ENCODE results near the gene GPC2.
"Not testable (repeated sequence)": the region's sequence is repeated elsewhere in the genome, so short reads cannot be mapped to it uniquely, and the experiment has no call there.

The GPC2 gene

DNA sequence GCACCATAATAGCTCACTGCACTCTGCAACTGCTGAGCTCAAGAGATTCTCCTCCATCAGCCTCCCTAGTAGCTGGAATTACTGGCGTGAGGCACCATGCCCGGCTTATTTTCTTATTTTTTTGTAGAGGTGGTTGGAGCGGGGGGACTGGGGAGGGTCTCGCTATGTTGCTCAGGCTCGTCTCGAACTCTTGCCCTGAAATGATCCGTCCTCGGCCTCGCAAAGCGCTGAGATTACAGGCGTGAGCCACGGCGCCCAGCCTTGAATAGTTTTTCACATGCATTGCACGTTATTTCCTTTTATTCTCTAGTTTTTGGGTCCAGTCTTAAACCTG lies 29.0 kb downstream of the GPC2 start:
- no peak for FAIRE-seq

DNA sequence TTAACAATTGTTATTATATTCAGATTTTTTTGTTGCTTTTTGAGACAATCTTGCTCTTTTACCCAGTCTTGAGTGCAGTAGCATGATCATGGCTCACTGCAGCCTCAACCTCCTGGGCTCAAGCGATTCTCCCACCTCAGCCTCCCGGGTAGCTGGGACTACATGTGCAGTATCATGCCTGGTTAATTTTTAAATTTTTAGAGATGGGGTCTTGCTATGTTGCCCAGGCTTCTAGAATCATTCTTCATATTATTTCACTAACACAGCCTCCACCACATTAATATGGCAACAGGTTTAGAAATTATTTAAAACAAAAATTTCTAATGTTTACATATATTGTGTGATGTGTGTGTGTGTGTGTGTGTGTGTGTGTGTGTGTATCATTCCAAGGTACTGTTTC lies 29.9 kb downstream of the GPC2 start:
- no peak for FAIRE-seq

DNA sequence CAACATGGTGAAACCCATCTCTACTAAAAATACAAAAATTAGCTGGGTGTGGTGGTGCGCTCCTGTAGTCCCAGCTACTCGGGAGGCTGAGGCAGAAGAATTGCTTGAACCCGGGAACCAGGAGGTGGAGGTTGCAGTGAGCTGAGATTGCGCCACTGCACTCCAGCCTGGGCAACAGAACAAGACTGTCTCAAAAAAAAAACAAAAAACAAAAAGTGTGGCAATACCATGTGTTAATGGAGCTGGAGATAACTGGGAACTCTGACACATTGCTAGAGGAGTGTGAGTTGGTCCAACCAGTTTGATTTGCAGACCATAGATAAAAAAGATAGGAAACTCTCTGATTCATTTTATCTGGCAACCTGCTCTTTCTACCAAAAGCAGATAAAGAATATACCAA lies 30.8 kb downstream of the GPC2 start:
- not testable (repeated sequence) for FAIRE-seq

DNA sequence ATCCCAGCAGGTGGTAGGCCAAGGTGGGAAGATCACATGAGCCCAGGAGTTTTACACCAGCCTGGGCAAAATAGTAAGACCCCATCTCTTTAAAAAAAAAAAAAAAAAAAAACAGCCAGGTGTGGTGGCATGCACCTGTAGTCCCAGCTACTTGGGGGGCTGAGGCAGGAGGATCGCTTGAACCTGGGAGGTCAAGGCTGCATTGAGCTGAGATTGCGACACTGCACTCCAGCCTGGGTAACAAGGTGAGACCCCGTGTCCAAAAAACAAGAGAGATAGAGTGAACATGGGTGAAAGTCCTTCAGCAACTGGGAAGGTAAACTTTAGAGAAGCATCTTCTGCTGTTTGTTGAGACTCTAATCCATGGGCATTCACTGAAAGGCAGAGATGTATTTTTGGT lies 34.7 kb downstream of the GPC2 start:
- no peak for FAIRE-seq

DNA sequence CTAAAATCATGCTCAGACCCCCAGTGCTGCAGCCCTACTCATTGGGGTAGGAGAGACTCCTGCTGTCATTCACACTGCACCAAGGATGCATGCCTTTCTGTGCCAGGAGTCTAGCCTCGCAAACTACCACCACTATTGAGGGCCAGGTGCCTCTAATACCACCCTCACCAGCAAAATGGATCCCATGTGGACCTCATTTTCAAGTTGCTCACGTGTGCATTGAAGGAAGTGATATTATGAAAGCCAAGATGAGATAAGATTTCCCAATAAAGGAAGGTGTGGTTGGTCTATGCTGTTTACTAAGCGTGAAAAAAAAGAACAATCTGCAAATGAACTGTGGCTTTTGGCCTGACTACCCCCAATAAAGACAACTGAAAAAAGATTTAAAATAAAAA lies 35.6 kb downstream of the GPC2 start:
- FAIRE-seq, result no peak

DNA sequence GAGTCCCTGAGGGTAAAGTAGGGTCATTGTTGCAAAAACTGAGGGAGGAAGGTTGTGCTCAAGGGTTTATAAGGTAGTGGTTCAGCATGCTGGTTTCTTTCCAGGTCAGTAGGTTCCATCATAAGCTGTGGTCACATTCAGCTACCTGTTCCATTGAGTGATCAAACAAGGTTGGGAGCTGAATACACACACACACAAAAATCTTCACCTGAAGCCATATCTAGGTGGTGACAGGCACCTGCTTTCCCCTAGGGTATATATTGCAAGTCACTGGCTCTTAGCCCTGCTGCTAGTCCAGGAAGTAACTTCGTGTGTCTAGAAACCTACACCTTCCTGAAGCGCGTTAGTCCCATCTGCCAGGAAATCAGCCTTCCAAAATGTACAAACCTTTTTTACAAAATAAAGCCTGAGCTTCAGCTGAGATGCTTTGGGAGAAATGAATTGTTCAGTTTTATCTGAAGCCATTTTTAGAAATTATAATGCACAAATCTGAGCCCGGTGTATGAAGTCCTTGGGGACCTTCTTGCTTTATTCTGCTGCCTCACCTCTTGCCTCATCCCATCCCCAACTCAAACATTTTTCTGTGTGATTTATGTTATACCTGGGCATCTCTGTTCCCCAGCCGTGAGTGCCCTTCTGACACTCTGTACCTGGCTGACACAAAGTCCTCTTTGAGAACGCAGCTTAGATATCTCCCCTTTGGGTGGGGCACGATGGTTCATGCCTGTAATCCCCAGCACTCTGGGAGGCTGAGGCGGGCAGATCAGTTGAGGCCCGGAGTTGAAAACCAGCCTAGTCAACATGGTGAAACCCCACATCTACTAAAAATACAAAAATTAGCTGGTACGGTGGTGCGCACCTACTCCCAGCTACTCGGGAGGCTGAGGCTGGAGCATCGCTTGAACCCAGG lies 39.1 kb downstream of the GPC2 start:
- no peak for FAIRE-seq

DNA sequence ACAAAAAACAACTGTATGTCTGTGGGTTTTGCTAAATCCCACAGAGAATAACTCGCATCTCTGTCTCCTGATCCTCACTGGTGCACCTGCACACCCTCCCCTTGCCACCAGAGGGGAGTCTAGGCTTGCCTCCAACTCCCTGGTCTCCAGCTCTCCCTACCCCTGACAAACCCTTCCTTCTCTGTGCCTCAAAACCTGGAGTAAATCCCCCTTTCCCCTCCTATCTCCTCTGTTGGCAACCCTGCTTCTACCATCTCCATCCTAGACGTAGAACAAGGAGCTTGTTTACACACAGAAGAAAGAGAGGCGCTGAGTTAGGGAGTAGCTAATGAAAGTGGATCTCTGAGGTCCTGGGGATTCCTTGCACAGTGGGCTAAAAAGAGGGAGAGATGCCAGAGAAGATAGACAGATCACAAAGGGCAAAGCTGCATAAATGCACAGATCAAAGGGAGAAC lies 44.5 kb downstream of the GPC2 start:
- FAIRE-seq, result no peak

DNA sequence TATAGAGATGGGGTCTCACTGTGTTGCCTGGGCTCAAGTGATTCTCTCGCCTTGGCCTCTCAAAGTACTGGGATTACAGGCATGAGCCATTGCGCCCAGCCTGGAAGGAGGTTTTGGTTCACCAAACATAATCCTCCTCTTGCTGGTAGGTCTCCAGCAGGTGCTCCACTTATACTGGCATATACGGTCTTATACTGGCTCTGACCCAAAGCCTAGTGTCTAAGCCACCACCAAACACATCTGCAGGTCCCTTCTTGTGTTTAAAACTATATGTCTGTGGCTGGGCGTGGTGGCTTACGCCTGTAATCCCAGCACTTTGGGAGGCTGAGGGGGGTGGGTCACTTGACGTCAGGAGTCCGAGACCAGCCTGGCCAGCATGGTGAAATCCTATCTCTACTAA lies 45.1 kb downstream of the GPC2 start:
- no peak for FAIRE-seq

DNA sequence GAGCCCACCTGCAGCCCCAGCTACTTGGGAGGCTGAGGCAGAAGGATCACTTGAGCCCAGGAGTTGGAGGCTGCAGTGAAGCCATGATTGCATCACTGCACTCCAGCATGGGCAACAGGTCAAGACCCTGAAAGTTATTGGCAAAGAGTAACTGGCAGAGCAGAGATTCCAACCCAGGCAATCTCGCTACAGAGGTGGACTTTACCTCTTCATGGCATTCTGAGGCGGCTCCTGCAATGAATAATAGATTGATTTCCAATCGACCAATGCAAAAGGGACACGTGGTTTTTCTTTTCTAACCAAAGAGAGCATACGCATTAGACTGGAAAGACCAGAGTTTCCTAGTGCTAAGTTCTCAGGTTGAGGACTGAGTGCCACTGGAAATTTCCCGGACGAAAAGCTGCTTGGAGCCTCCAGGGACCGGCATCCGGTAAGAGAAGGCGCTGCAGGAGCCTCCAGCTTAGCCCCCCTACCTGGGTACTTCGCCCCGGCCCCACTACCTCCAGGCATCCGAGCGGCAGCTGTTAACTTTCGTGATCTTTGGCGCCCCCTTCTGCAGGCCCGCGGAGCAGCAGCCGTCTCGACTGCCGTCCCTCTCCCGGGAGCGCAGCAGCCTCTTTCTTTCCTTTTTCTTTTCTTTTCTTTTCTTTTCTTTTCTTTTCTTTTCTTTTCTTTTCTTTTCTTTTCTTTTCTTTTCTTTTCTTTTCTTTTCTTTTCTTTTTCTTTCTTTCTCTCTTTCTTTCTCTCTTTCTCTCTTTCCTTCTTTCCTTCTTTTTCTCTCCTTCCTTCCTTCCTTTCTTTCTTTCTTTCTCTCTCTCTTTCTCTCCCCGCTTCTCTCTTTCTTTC lies 46.4 kb downstream of the GPC2 start:
- no peak for FAIRE-seq

DNA sequence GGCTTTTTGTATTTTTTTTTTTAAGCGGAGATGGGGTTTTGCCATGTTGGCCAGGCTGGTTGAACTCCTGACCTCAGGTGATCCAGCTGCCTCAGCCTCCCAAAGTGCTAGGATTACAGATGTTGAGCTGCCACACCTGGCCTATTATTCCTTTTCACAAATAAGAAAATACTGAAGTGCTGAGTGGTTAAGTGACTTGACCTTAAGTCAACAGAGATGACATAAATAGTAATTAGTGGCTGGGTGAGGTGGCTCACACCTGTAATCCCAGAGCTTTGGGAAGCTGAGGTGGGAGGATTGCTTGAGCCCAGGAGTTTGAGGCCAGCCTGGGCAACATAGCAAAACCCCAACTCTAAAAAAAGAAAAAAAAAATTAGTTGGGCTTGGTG lies 47.0 kb downstream of the GPC2 start:
- FAIRE-seq, result not testable (repeated sequence)

DNA sequence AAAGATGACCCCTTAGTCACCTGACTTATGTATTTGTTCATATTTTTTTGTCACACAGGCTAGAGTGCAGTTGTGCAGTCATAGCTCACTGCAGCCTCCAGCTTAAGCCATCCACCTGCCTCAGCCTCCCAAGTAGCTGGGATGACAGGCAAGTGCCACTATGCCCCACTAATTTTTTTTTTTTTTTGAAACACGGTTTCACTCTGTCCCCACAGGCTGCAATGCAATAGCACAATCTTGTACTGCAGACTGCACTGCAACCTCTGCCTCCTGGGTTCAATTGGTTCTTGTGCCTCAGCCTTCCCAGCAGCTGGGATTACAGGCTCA lies 48.6 kb downstream of the GPC2 start:
- no peak for FAIRE-seq

DNA sequence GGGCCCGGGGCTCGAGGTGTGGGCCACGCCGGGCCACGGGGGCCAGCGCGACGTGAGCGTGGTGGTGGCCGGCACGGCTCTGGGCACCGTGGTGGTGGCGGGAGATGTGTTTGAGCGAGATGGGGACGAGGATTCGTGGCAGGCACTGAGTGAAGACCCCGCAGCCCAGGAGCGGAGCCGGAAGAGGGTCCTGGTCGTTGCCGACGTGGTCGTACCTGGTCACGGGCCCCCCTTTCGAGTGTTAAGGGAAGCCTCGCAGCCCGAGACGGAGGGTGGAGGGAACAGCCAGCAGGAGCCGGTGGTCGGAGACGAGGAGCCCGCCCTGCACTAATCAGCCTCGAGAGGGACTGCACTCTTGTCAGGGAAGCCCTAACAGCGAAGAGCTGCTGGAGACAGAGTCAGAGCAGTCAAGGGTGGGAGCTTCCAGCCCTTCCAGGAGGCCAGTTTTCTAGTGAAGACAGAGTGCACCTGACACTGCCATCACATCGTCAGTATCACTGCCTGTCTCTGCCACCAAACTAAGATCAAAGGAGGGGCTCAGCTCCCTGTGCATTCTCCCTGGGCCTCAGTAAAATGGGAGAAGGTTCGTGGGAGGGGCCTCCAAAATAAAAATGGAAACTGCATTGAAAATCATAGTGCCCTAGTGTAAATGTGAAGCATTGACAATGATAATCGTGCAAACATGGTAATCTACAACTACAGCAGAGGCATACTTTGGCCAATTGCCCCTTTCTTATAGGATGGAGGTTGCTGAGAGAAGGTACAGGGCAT lies 49.1 kb downstream of the GPC2 start:
- no peak for FAIRE-seq

DNA sequence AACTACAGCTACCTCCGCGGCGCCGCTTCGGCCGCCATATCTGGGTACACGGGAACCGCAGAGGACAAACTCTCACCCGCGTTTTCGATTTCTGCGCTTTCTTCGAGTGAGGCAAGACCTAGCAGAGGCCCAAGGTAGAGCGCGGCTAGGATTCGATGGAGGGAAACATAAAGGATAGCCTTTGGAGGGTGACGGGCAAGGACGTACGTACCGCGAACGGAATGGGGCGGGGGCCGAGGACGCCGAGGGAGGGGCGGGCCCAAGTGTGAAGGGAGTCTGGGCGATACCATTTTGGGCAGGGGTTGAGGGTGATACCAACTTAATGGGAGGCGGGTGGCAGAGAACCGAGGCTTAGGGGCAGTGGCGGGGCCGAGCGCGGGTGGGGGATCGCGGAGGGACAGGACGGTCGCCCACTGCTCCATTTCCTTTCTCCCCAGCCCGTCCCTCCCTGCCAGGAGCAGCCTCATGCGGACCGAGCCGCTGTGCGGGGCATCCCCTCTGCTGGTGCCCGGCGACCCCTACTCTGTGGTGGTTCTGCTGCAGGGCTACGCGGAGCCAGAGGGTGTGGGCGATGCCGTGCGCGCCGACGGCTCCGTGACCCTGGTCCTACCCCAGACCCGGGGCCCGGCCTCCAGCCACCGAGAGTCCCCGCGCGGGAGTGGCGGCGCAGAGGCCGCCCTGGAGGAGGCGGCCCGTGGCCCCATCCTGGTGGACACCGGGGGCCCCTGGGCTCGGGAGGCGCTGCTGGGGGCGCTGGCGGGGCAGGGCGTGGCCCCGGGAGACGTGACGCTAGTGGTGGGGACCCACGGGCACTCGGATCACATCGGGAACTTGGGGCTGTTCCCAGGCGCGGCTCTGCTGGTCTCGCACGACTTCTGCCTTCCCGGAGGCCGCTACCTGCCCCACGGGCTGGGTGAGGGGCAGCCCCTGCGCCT lies 50.0 kb downstream of the GPC2 start, which contains the start of gene MBLAC1:
TSS of gene MBLAC1 (plus strand) at position 37 of the 935 bp plus-strand sequence. CDS start at position 466, 429 bp downstream.
- no peak for FAIRE-seq

DNA sequence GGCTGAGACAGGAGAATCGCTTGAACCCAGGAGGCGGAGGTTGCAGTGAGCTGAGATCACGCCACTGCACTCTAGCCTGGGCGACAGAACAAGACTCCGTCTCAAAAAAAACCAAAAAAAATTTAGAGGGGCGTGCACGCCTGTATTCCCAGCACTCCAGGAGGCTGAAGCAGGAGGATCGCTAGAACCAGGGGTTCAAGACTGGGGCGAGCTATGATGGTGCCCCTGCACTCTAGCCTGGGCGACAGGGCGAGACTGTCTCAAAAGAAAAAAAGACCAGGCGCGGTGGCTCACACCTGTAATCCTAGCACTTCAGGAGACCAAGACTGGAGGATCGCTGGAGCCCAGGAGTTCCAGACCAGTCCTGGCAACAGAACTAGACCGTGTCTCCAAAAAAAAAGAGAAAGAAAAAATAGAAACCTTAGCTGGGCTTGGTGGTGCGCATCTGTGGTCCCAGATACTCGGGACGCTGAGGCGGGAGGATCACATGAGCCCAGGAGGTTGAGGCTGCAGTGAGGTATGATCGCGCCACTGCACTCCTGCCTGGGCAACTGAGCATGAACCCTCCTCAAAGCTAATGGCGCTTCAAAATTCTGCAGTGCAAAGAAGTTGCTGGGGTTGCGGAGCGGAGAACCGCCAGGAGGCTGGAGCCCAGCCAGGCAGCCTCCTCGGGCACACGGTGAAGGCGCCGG lies 50.8 kb downstream of the GPC2 start:
- no peak for FAIRE-seq

DNA sequence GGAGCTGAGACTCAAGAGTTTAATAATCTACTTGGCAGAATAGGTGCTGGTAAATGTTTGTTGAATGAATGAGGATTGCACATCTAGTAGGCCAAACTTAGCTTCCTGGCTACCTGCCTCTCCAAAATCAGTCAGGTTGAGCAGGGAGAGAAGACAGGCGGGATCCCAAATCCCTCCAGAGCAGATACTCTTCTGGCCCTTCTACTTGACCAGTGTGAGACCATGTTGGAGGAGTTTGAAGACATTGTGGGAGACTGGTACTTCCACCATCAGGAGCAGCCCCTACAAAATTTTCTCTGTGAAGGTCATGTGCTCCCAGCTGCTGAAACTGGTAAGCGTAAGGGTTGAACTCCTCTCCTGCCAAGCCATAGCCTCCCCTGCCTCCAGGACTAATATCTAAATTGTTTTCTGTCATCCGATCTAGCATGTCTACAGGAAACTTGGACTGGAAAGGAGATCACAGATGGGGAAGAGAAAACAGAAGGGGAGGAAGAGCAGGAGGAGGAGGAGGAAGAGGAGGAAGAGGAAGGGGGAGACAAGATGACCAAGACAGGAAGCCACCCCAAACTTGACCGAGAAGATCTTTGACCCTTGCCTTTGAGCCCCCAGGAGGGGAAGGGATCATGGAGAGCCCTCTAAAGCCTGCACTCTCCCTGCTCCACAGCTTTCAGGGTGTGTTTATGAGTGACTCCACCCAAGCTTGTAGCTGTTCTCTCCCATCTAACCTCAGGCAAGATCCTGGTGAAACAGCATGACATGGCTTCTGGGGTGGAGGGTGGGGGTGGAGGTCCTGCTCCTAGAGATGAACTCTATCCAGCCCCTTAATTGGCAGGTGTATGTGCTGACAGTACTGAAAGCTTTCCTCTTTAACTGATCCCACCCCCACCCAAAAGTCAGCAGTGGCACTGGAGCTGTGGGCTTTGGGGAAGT lies 52.6 kb downstream of the GPC2 start:
- no peak for FAIRE-seq

DNA sequence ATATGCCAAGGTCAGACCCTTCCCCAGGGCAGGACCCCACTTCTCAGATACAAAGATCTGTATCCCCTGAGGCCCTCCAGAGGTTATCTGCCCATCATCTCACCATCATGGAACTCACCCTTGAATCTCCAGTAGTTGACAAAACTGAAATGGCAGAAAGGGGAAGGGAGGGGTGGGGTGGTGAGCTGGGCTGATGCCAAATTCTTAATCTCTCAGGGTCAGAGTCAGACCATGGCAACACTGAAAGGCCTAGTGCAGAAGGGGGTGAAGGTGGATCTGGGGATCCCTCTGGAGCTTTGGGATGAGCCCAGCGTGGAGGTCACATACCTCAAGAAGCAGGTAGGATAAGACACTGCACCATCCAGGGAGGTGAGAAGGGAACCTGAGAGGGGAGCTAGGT lies 54.6 kb downstream of the GPC2 start:
- FAIRE-seq, result no peak

DNA sequence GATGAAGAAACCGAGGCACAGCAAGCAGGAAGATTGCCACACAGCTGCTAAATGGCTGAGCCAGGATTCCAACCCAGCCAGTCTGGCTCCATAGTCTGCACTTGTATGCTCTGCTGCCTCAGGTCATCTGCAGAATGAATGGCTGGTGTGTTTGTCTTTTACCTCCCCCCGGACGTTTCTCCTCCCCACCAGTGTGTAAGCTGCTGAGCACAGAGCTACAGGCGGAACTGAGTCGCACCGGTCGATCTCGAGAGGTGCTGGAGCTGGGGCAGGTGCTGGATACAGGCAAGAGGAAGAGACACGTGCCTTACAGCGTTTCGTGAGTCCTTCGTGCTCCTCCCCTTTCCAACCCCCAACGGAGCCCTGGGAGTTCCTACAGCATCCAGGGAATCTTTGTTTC lies 55.1 kb downstream of the GPC2 start:
- FAIRE-seq, result no peak

DNA sequence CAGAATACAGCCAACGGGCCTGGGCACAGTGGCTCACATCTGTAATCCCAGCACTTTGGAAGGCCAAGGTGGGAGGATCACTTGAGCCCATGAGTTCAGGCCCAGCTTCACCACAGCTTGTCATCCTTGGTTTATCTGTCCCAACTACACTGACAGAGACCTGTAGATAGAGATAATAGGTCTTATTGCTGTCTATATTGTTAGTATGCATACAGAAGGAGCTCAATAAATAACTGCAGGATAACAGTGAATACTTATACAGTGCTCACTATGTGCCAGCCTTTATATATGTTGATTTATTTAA lies 56.5 kb downstream of the GPC2 start:
- no peak for FAIRE-seq

DNA sequence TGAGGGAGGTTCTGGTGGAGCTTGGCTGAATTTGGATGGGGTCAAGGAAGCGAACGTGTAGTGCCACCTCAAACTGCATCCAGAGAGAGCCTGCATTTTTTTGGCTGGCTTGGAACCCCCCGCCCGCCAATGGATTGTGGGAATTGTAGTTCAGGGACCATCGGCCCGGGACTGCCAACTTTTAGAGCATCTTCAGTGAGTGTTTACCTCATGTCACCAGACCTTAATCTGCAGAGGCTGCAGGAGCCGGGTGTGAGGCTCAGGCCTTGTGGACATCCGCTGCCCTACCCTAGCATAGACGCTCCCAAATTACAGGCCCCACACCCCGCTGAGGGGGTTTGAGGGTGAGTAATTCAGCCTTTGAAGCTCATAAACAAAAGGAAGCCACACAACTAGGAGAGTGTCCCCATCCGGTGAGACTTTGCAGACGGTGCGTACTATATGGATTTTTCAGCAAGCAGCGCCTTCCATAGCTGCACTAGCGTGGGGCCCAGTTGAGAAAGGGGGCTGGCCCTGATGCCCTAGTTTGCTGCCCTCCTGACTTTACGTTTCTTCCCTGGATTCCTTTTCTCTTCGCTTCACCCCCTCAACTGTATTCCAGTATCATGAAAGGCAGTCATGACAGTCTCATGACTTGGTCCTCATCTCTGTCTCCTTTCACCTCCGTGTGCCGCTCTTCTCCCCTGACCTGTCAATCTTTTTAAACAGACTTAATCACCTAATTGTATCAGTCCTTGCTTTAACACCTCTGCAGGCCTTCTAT lies 57.0 kb downstream of the GPC2 start:
- FAIRE-seq, result no peak
